Sigmoid colon (tissue), 7 donors: ENCODE results near the gene TMEM125. TPM values are rescaled to one million over a fixed set of nuclear protein-coding genes. Genes with fewer than 3 reads are reported as not detected.

Experiments
- DNase-seq: peaks from one replicate; pipeline ENCODE4 v3.0.0-alpha.2; 2019
- H3K27ac ChIP-seq, 4 donors: fragments of 200-600 bp; sonication (generic); one replicate each; pipeline ENCODE4 v1.5.1; 2016 to 2019; ENCODE audit warnings: mild to moderate bottlenecking in 1 of 4
- H3K27me3 ChIP-seq, 3 donors: fragments of 200-600 bp; sonication (generic); one replicate each; pipeline ENCODE4 v1.5.1; 2019; ENCODE audit warnings: mild to moderate bottlenecking in 1 of 3
- H3K36me3 ChIP-seq, 4 donors: fragments of 200-600 bp; sonication (generic); one replicate each; pipeline ENCODE4 v1.5.1; 2016 to 2019
- H3K4me1 ChIP-seq, 4 donors: fragments of 200-600 bp; sonication (generic); one replicate each; pipeline ENCODE4 v1.5.1; 2017 to 2019
- H3K4me3 ChIP-seq, 4 donors: fragments of 200-600 bp; sonication (generic); one replicate each; pipeline ENCODE4 v1.5.1; 2017 to 2019; ENCODE audit warnings: mild to moderate bottlenecking in 2 of 4, moderate library complexity in 1 of 4
- H3K9me3 ChIP-seq, 4 donors: fragments of 200-600 bp in 3 of 4; sonication (generic) in 3 of 4; one replicate each; pipeline versions ENCODE4 v1.5.1 to v1.6.1; 2013 to 2019
- CTCF ChIP-seq, 4 experiments: fragments of 450-650 bp in 3 of 4; fragments of 200-600 bp in 1 of 4; IDR thresholded peaks; one replicate each; pipeline ENCODE4 v1.5.1; 2016 to 2019; ENCODE audit warnings: antibody characterized with exemption in 4 of 4, mild to moderate bottlenecking in 3 of 4, moderate library complexity in 2 of 4
- EP300 ChIP-seq, 4 donors: sonication (generic); formaldehyde crosslinking; IDR thresholded peaks; one replicate each; pipeline ENCODE4 v1.6.1; 2017; ENCODE audit warnings: antibody characterized with exemption in 4 of 4
- POLR2A ChIP-seq, 2 donors: fragments of 450-650 bp; IDR thresholded peaks; one replicate each; pipeline ENCODE4 v1.6.1; 2016; ENCODE audit warnings: antibody characterized with exemption in 2 of 2, mild to moderate bottlenecking in 2 of 2, moderate library complexity in 2 of 2
- POLR2AphosphoS5 ChIP-seq, 4 donors: sonication (generic); formaldehyde crosslinking; IDR thresholded peaks; one replicate each; pipeline ENCODE4 v1.6.1; 2017; ENCODE audit warnings: antibody characterized with exemption in 4 of 4
- WGBS, 2 donors: extraction: QIAGEN DNeasy Blood & Tissue Kit; methylation state at CpG; one replicate each; pipeline ENCODE4 v1.1.7; 2013; 5-methylcytosine and 5-hydroxymethylcytosine counted together
- intact Hi-C: fragments of 100-400 bp; cut with DNase I; formaldehyde crosslinking; loops from one replicate; pipeline ENCODE4 v1.15.1; 2023
- polyA plus RNA-seq, 3 donors: library from polyadenylated mRNA; stranded (reverse); fragments of 200-250 nt; gene quantifications; one replicate each; pipeline ENCODE4 v1.2.3, GENCODE V29; 2013
- total RNA-seq, 4 donors: library from RNA; depleted of rRNA; stranded (reverse); fragments of >200 nt; gene quantifications; one replicate each; pipeline ENCODE4 v1.1.0, GENCODE V29; 2016
- donor health status: healthy with polysubstance abuse.
- donor health status: Bipolar disorder and iron deficiency.
- donor health status: healthy.

Gene TMEM125
- total and polyA plus RNA-seq, 7 donors, result 29.4 to 41.7 (median 29.6) TPM; not detected in 4

GRCh38 chr1:43303471-43304313 is 33.9 kb downstream of the TMEM125 start:
- H3K27ac ChIP-seq, result no peak overlapping the region
- no peaks in the 10 kb centered on the region for H3K9me3 ChIP-seq
- intact Hi-C loops, result no loop called here
- TF ChIP-seq POLR2AphosphoS5 (IDR thresholded peaks at IDR 0.05), result no peak
- no peak for TF ChIP-seq POLR2A (IDR thresholded peaks at IDR 0.05)
- TF ChIP-seq EP300 (IDR thresholded peaks at IDR 0.05), result no peak
- TF ChIP-seq CTCF (IDR thresholded peaks at IDR 0.05), result no peak
- H3K4me1 ChIP-seq, result peaks cover 0 to 6% (median 2%) of the 10 kb centered on the region in 4 donors
- H3K27me3 ChIP-seq, result no peaks in the 10 kb centered on the region
- peak; percentile 33 for DNase-seq
- 59 to 74% methylated on average over 8 of the region's 8 CpGs for WGBS, 2 donors
- H3K4me3 ChIP-seq, result peak overlapping the region in 1 of 4 donors; percentile 5
- no peaks in the 10 kb centered on the region for H3K36me3 ChIP-seq

- Histone ChIP-seq H3K4me1 (peaks cover 0 to 6% (median 2%) of the 10 kb centered on the region in 4 donors), H3K36me3 (no peaks in the 10 kb centered on the region), H3K27ac (no peak overlapping the region), H3K4me3 (peak overlapping the region in 1 of 4 donors; percentile 5), H3K9me3 (no peaks in the 10 kb centered on the region), H3K27me3 (no peaks in the 10 kb centered on the region)
- intact Hi-C loops, result no loop called here
- WGBS, 2 donors, result 51 to 71% methylated on average over 8 of the region's 8 CpGs
- no peak for TF ChIP-seq POLR2A (IDR thresholded peaks at IDR 0.05)
- TF ChIP-seq POLR2AphosphoS5 (IDR thresholded peaks at IDR 0.05), result no peak
- no peak for TF ChIP-seq CTCF (IDR thresholded peaks at IDR 0.05)
- no peak for TF ChIP-seq EP300 (IDR thresholded peaks at IDR 0.05)
- DNase-seq, result peak; percentile 44
Measured at GRCh38 chr1:43304314-43304681, 34.5 kb downstream of the TMEM125 start.

- TF ChIP-seq POLR2AphosphoS5 (IDR thresholded peaks at IDR 0.05) (no peak), POLR2A (IDR thresholded peaks at IDR 0.05) (no peak), CTCF (IDR thresholded peaks at IDR 0.05) (no peak), EP300 (IDR thresholded peaks at IDR 0.05) (no peak)
- DNase-seq, result peak; percentile 58
- Histone ChIP-seq H3K4me3 (no peak overlapping the region), H3K27ac (no peak overlapping the region), H3K36me3 (no peaks in the 10 kb centered on the region), H3K9me3 (no peaks in the 10 kb centered on the region), H3K4me1 (peaks cover 0 to 6% (median 2%) of the 10 kb centered on the region in 4 donors), H3K27me3 (no peaks in the 10 kb centered on the region)
- intact Hi-C loops, result no loop called here
- 93% methylated on average over 46 of the region's 46 CpGs for WGBS, 2 donors
Measured at GRCh38 chr1:43304771-43305300, 35.1 kb downstream of the TMEM125 start.

- no peak overlapping the region for H3K27ac ChIP-seq
- H3K9me3 ChIP-seq, result no peaks in the 10 kb centered on the region
- no peaks in the 10 kb centered on the region for H3K27me3 ChIP-seq
- TF ChIP-seq CTCF (IDR thresholded peaks at IDR 0.05) (no peak), EP300 (IDR thresholded peaks at IDR 0.05) (no peak), POLR2A (IDR thresholded peaks at IDR 0.05) (no peak), POLR2AphosphoS5 (IDR thresholded peaks at IDR 0.05) (no peak)
- 71% methylated on average over 3 of the region's 3 CpGs for WGBS, 2 donors
- peak; percentile 35 for DNase-seq
- intact Hi-C loops, result no loop called here
- H3K36me3 ChIP-seq, result no peaks in the 10 kb centered on the region
- no peak overlapping the region for H3K4me3 ChIP-seq
- peaks cover 0 to 6% (median 2%) of the 10 kb centered on the region in 4 donors for H3K4me1 ChIP-seq
Measured at GRCh38 chr1:43305461-43305860, 35.7 kb downstream of the TMEM125 start.
